ENCODE results near the gene TESK2. TPM values are rescaled to one million over a fixed set of nuclear protein-coding genes. Genes with fewer than 3 reads are reported as not detected.
A peak's percentile ranks its signal among the peaks of the same experiment; 100 is the strongest.

Gene TESK2
- polyA plus RNA-seq, 1 donor from 2014 or later, result 0.51 TPM

DNA sequence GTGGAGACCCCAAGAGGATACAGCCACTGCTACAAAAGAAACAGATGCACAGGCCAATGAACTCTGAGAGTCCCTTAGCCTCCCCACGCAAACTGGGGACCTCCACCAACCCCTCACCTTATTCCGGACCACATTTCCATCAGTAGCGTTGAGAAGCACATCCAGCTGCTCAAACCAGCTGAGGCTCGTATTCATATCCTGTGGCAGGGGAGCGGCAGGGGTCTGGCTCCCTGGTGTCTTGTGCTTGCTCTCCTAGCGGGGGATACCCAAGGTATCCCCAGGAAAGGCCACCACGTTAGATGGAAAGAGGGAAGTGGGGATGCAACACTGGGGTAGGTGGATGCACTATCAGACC is 8.4 kb upstream of the TESK2 start:
- Histone ChIP-seq H2AFZ (ENCODE audit: low read depth, low read length) (peak overlapping the region; percentile 29), H3K4me3 (ENCODE audit: low read length) (peak overlapping the region; percentile 80), H3K27ac (ENCODE audit: low read length) (no peak overlapping the region), H3K4me2 (ENCODE audit: low read length) (peak overlapping the region; percentile 65), H3K27me3 (ENCODE audit: insufficient read depth, low read depth, low read length) (no peaks in the 10 kb centered on the region), H3K9me3 (ENCODE audit: low read length) (no peaks in the 10 kb centered on the region), H3K9me2 (ENCODE audit: insufficient read depth, low read length) (no peaks in the 10 kb centered on the region), H3K9ac (ENCODE audit: low read length) (peak overlapping the region; percentile 51), H3F3A (ENCODE audit: insufficient read depth, low read length, poor library complexity, severe bottlenecking) (no peaks in the 10 kb centered on the region), H3K36me3 (ENCODE audit: insufficient read depth, low read length) (no peaks in the 10 kb centered on the region), H4K20me1 (ENCODE audit: insufficient read depth) (no peaks in the 10 kb centered on the region), H3K79me2 (replicated peaks; ENCODE audit: insufficient read depth, low read length) (no peaks in the 10 kb centered on the region)
- TF ChIP-seq EP300 (conservative IDR thresholded peaks at IDR 0.05; ENCODE audit: poor library complexity, severe bottlenecking) (no peak), RAD21 (conservative IDR thresholded peaks at IDR 0.05) (no peak), TAF1 (IDR thresholded peaks at IDR 0.05; ENCODE audit: low read depth) (peak; percentile 1)

GRCh38 chr1:45498279-45498678 is 7.3 kb upstream of the TESK2 start:
- no peak overlapping the region for H3K9ac ChIP-seq (ENCODE audit: low read length)
- H3K27me3 ChIP-seq (ENCODE audit: insufficient read depth, low read depth, low read length), result no peaks in the 10 kb centered on the region
- H2AFZ ChIP-seq (ENCODE audit: low read depth, low read length), result no peak overlapping the region

More at GRCh38 chr1:45498279-45498678, 7.3 kb upstream of the TESK2 start:
- no peaks in the 10 kb centered on the region for H3K9me2 ChIP-seq (ENCODE audit: insufficient read depth, low read length)
- H4K20me1 ChIP-seq (ENCODE audit: insufficient read depth), result no peaks in the 10 kb centered on the region
- no peaks in the 10 kb centered on the region for H3K9me3 ChIP-seq (ENCODE audit: low read length)
- H3F3A ChIP-seq (ENCODE audit: insufficient read depth, low read length, poor library complexity, severe bottlenecking), result no peaks in the 10 kb centered on the region
- H3K27ac ChIP-seq (ENCODE audit: low read length), result no peak overlapping the region
- H3K4me2 ChIP-seq (ENCODE audit: low read length), result no peak overlapping the region
- no peaks in the 10 kb centered on the region for H3K79me2 ChIP-seq (replicated peaks; ENCODE audit: insufficient read depth, low read length)
- H3K36me3 ChIP-seq (ENCODE audit: insufficient read depth, low read length), result no peaks in the 10 kb centered on the region
- TF ChIP-seq EP300 (conservative IDR thresholded peaks at IDR 0.05; ENCODE audit: poor library complexity, severe bottlenecking) (no peak), EZH2 (IDR thresholded peaks at IDR 0.05; ENCODE audit: borderline replicate concordance, insufficient read depth, low read length, poor library complexity, severe bottlenecking) (no peak), POLR2AphosphoS5 (IDR thresholded peaks at IDR 0.05) (no peak), SMC3 (conservative IDR thresholded peaks at IDR 0.05; ENCODE audit: poor library complexity) (no peak), TAF1 (IDR thresholded peaks at IDR 0.05; ENCODE audit: low read depth) (no peak), CTCF (IDR thresholded peaks at IDR 0.05; ENCODE audit: poor library complexity, severe bottlenecking) (no peak), MXI1 (conservative IDR thresholded peaks at IDR 0.05; ENCODE audit: poor library complexity, severe bottlenecking) (no peak), RAD21 (conservative IDR thresholded peaks at IDR 0.05) (no peak)
- TF ChIP-seq, protein P1, sequence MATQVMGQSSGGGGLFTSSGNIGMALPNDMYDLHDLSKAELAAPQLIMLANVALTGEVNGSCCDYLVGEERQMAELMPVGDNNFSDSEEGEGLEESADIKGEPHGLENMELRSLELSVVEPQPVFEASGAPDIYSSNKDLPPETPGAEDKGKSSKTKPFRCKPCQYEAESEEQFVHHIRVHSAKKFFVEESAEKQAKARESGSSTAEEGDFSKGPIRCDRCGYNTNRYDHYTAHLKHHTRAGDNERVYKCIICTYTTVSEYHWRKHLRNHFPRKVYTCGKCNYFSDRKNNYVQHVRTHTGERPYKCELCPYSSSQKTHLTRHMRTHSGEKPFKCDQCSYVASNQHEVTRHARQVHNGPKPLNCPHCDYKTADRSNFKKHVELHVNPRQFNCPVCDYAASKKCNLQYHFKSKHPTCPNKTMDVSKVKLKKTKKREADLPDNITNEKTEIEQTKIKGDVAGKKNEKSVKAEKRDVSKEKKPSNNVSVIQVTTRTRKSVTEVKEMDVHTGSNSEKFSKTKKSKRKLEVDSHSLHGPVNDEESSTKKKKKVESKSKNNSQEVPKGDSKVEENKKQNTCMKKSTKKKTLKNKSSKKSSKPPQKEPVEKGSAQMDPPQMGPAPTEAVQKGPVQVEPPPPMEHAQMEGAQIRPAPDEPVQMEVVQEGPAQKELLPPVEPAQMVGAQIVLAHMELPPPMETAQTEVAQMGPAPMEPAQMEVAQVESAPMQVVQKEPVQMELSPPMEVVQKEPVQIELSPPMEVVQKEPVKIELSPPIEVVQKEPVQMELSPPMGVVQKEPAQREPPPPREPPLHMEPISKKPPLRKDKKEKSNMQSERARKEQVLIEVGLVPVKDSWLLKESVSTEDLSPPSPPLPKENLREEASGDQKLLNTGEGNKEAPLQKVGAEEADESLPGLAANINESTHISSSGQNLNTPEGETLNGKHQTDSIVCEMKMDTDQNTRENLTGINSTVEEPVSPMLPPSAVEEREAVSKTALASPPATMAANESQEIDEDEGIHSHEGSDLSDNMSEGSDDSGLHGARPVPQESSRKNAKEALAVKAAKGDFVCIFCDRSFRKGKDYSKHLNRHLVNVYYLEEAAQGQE (IDR thresholded peaks at IDR 0.05; ENCODE audit: borderline replicate concordance), result no peak
- no peak overlapping the region for H3K4me3 ChIP-seq (ENCODE audit: low read length)

Data from neural cell (in vitro differentiated cells).